Osteoblast (primary cell): ENCODE results near the gene FRMD6. TPM values are rescaled to one million over a fixed set of nuclear protein-coding genes. Genes with fewer than 3 reads are reported as not detected.
A peak's percentile ranks its signal among the peaks of the same experiment; 100 is the strongest.

ENCODE experiments used
- DNase-seq: peaks from one replicate; pipeline ENCODE4 v3.0.0; 2011; ENCODE audit warnings: low spot score, mixed read lengths; ENCODE audit not compliant: insufficient read length; ENCODE audit errors: missing footprints
- H2AFZ ChIP-seq: 2 replicates; pipeline ENCODE4 v1.6.0; 2011; ENCODE audit warnings: mild to moderate bottlenecking, low read length
- H3K27ac ChIP-seq: 2 replicates; pipeline ENCODE4 v1.5.1; 2011; ENCODE audit warnings: mild to moderate bottlenecking, low read depth, low read length, moderate library complexity
- H3K27me3 ChIP-seq: 2 replicates; pipeline ENCODE4 v1.6.0; 2012; ENCODE audit warnings: mild to moderate bottlenecking, control low read depth, inconsistent platforms, low read length, moderate library complexity; ENCODE audit not compliant: insufficient read depth
- H3K36me3 ChIP-seq: 2 replicates; pipeline ENCODE4 v1.5.1; 2011; ENCODE audit warnings: mild to moderate bottlenecking, low read length, control low read depth, moderate library complexity; ENCODE audit not compliant: insufficient read depth
- H3K4me1 ChIP-seq: 2 replicates; pipeline ENCODE4 v1.5.1; 2011; ENCODE audit warnings: mild to moderate bottlenecking, low read length, control low read depth, moderate library complexity; ENCODE audit not compliant: insufficient read depth
- H3K4me2 ChIP-seq: 2 replicates; pipeline ENCODE4 v1.6.0; 2011; ENCODE audit warnings: mild to moderate bottlenecking, low read length; ENCODE audit not compliant: insufficient read depth
- H3K4me3 ChIP-seq: fragments of 200-600 bp; sonication (generic); 3 replicates; pipeline ENCODE4 v1.5.1; 2012; ENCODE audit warnings: mild to moderate bottlenecking, low read length, inconsistent platforms; ENCODE audit not compliant: insufficient read depth
- H3K79me2 ChIP-seq: 2 replicates; pipeline ENCODE4 v1.6.0; 2012; ENCODE audit warnings: mild to moderate bottlenecking, low read length, control low read depth, inconsistent platforms; ENCODE audit not compliant: insufficient read depth
- H3K9me3 ChIP-seq: 2 replicates; pipeline ENCODE4 v1.5.1; 2011; ENCODE audit warnings: low read depth, low read length, control low read depth
- H4K20me1 ChIP-seq: 2 replicates; pipeline ENCODE4 v1.6.0; 2012; ENCODE audit warnings: mild to moderate bottlenecking, low read length, control low read depth; ENCODE audit not compliant: insufficient read depth
- total RNA-seq: library from RNA; depleted of rRNA; stranded (reverse); fragments of >200 nt; gene quantifications from 2 replicates; pipeline ENCODE4 v1.2.3, GENCODE V29; 2012
- TF ChIP-seq, protein P1 (sequence below): IDR thresholded peaks from 2 replicates; pipeline ENCODE4 v1.5.1; 2011; ENCODE audit warnings: mild to moderate bottlenecking, low read depth, low read length, moderate library complexity; ENCODE audit errors: extremely low read depth

The FRMD6 gene
- 584 and 701 TPM in 2 replicates for total RNA-seq

DNA sequence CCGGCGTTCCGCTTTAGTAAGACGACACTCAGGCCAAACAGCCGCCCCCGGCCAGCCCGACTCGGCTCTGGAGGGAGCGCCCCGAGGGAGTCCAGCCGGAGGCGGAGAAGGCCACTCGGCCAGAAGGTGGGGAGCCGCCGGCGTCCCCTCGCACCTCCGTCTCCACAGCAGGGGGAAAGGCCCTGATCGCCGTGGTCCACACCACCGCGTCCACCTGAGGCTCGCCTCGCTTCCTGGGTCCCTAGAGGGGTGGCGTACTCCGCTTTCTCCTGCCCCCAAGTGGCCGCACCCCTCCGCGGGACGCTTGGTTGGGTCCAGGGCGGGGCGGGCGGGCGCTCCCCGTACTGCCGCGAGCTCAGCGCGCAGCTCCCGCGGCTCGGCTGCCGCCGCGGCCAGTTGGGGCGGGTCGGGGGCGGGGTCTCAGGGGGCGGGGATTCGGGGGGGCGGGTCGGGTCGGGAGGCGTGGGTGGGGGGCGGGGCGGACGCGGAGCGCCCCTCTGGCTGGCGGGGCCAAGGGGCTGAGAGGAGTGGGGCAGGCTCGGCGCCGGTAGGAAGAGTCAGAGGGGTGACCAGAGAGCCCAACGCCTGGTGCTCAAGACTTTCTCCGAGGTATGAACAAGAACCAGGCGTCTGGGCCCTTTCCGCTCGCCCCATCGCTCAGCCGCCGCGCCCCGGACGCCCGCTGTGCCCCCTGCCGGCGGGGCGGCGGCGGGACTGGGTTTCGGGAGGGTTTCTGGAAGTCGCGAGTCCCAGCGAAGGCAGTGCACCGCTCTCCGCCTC is at the start of gene FRMD6:
FRMD6 (plus strand) TSS at position 523 of the 780 bp plus-strand sequence. CDS start 37,927 bp downstream, outside the sequence.
- peak within 1 kb of the TSS; percentile 79 for H2AFZ ChIP-seq
- TF ChIP-seq, protein P1, sequence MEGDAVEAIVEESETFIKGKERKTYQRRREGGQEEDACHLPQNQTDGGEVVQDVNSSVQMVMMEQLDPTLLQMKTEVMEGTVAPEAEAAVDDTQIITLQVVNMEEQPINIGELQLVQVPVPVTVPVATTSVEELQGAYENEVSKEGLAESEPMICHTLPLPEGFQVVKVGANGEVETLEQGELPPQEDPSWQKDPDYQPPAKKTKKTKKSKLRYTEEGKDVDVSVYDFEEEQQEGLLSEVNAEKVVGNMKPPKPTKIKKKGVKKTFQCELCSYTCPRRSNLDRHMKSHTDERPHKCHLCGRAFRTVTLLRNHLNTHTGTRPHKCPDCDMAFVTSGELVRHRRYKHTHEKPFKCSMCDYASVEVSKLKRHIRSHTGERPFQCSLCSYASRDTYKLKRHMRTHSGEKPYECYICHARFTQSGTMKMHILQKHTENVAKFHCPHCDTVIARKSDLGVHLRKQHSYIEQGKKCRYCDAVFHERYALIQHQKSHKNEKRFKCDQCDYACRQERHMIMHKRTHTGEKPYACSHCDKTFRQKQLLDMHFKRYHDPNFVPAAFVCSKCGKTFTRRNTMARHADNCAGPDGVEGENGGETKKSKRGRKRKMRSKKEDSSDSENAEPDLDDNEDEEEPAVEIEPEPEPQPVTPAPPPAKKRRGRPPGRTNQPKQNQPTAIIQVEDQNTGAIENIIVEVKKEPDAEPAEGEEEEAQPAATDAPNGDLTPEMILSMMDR: peak; percentile 57
- DNase-seq: peak; percentile 96
- peak within 1 kb of the TSS; percentile 97 for H3K4me3 ChIP-seq
- H3K36me3 ChIP-seq: peaks cover 7% of the 10 kb centered on the region
- H3K79me2 ChIP-seq: peaks cover 94% of the 10 kb centered on the region
- H3K9me3 ChIP-seq: no peaks in the 10 kb centered on the region
- no peaks in the 10 kb centered on the region for H3K27me3 ChIP-seq
- peaks cover 34% of the 10 kb centered on the region for H3K4me1 ChIP-seq
- H3K4me2 ChIP-seq: peak within 1 kb of the TSS; percentile 90
- H3K27ac ChIP-seq: peak within 1 kb of the TSS; percentile 96
- peaks cover 37% of the 10 kb centered on the region for H4K20me1 ChIP-seq

DNA sequence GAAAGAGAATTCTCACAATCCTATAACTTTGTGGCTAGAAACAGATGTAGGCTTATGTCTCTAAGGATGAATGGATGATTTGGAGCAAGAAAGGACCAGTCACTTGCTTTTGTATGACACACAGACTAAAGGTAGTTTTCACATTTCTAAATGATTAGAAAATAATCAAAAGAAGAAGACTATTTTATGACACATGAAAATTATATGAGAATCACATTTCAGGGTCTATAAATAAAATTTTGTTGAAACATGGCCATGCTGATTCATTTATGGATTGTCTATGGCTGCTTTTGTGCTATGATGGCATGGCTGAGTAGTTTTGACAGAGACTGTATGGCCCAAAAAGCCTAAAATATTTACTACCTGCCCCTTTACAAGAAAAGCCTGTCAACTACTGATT is 49.4 kb upstream of the FRMD6 start:
- TF ChIP-seq, protein P1: no peak
- H3K27ac ChIP-seq: peak overlapping the region; percentile 95

DNA sequence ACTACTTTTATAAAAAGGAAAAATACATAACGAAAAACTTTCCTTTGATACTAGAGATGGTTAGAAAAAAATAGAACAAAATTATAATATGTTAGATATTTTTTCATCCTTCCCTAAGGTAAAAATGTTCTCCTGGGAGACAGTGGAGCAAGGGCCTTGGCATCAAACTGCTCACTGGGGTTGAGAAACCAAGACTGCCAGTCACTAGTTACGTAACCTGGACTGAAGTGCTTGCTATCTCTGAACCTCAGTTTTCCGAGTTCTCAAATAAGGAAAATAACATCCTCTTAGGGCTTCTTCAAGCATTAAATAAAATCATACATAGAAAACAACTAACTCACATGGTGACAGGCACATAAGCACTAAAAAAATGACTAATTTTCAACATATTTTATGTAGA is 48.2 kb upstream of the FRMD6 start:
- Histone ChIP-seq H3K36me3 (no peaks in the 10 kb centered on the region), H3K4me3 (no peak overlapping the region), H4K20me1 (no peaks in the 10 kb centered on the region), H3K79me2 (no peaks in the 10 kb centered on the region), H3K9me3 (no peaks in the 10 kb centered on the region), H3K27me3 (no peaks in the 10 kb centered on the region), H2AFZ (no peak overlapping the region), H3K4me1 (peaks cover 77% of the 10 kb centered on the region), H3K4me2 (peak overlapping the region; percentile 44), H3K27ac (peak overlapping the region; percentile 95)
- DNase-seq: no peak
- TF ChIP-seq, protein P1: no peak

More for the DNA sequence above, 49.4 kb upstream of the FRMD6 start:
- H3K79me2 ChIP-seq: no peaks in the 10 kb centered on the region
- H3K4me3 ChIP-seq: no peak overlapping the region
- H2AFZ ChIP-seq: no peak overlapping the region
- H3K36me3 ChIP-seq: no peaks in the 10 kb centered on the region
- H4K20me1 ChIP-seq: no peaks in the 10 kb centered on the region
- H3K27me3 ChIP-seq: no peaks in the 10 kb centered on the region
- no peak for DNase-seq
- H3K4me2 ChIP-seq: no peak overlapping the region
- H3K4me1 ChIP-seq: peaks cover 79% of the 10 kb centered on the region
- H3K9me3 ChIP-seq: no peaks in the 10 kb centered on the region

DNA sequence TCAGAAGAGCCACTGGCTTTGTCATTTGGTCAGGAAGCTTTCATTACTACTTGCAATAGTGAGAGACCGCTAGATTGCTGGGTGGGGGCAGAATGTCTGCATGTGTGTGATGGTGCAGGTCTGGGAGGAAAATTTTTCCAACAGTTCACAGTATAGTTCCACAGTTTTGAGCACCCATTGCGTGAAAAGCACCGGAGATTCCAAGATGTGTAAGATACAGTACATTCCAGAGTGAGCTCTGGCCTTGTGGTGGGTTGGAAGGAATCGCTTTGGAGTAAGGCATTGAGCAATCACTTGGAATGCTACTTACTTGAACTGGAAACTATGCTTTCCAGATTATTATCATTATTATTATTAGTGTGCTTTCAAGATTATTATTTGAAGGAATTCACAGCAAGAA is 47.6 kb upstream of the FRMD6 start:
- H3K79me2 ChIP-seq: no peaks in the 10 kb centered on the region

More for the DNA sequence above, 47.6 kb upstream of the FRMD6 start:
- TF ChIP-seq, protein P1: no peak
- Histone ChIP-seq H3K4me3 (no peak overlapping the region), H2AFZ (no peak overlapping the region), H4K20me1 (no peaks in the 10 kb centered on the region), H3K27ac (peak overlapping the region; percentile 95), H3K36me3 (no peaks in the 10 kb centered on the region), H3K4me1 (peaks cover 79% of the 10 kb centered on the region), H3K27me3 (no peaks in the 10 kb centered on the region), H3K4me2 (peak overlapping the region; percentile 44), H3K9me3 (no peaks in the 10 kb centered on the region)
- no peak for DNase-seq
